T follicular helper cell (primary cell): ENCODE results near the gene SYT2.
"Not testable (repeated sequence)": the region's sequence is repeated elsewhere in the genome, so short reads cannot be mapped to it uniquely, and the experiment has no call there.

Experiments used
- DNase-seq: peaks from one replicate; pipeline ENCODE4 v3.0.0-alpha.2; 2020; ENCODE audit warnings: low read depth

Gene SYT2

GRCh38 chr1:202546377-202546776 lies 163.9 kb downstream of the SYT2 start:
- DNase-seq: not testable (repeated sequence)

DNA sequence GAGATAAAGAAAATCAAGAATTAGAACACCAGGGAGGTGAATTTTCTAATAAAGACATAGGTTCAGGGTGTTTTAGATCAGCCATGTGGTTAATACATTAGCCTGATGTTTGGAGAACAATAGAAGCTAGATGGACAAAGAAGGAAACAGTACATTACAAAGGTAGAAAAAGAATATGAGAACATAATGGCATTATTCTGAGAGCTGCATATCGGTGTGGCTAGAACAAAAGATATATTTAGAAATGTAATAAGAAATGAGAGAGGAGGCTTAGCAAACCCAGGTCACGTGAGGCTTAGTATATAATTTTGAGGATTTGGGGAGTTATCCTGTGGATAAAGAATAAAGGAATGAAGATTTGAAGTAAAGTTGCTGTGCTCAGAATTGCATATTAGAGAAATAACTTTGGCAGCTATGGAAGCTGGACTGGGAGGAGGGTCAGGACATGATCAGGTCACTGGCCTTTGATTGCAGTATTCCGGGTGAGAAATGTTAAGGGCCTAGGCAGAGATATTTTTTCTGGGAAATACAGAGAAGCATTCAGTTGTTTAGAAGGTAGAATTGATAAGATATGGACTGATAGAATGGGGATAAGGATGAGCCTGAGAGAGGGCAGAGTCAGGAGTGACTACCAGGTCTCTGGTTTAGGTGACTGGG lies 164.5 kb downstream of the SYT2 start:
- not testable (repeated sequence) for DNase-seq

DNA sequence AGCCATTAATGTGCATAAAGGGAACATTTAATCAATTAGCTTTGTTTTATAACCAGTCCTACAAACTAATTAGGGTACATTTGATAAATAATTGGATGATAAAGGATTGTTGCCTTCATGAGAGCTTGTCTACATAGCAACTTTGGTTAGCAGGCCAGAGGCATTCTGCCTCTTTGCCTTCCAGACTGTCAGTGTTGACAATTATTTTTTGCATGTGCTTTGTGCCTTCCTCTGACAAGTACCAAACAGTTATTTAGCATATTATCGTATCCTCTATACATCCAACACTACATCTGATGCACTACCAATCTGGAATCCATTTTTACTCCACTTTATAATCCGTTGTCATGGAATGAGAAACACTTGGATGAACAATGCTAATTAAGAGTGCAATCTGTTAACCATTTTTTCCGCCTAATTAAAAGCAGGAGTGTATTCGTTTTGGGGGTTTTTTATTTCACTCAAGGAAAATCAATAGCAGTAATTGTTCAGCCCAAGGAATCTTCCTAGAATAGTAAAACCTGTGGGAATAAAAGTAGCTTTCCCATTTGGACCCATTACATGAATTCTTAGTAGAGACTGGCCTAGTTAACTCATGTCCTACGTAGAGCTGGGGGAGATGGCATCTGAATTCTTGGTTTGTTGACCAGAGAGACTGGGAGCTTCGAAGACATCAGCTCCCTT lies 165.3 kb downstream of the SYT2 start:
- DNase-seq: not testable (repeated sequence)

GRCh38 chr1:202543537-202543936 lies 166.7 kb downstream of the SYT2 start:
- DNase-seq: not testable (repeated sequence)

GRCh38 chr1:202542415-202542814 lies 167.8 kb downstream of the SYT2 start:
- DNase-seq: not testable (repeated sequence)

DNA sequence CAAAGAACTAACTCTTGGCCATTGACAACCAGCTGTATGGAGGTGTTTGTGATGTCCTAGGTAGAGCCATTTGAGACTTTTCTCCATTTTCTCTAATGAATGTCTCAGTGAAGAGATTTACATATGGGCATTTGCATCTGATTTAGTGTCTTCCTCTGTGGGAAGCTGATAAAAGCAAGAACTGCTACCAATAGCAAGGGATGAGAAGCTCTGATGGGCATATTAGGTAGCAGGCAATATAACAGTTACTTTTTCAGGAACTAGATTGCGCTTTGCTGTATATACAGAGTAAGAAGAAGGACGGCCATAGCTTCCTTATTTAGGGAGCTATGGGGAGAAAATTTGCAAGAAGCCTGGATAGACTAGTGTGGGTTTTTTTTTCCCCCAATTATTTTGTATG lies 169.4 kb downstream of the SYT2 start:
- DNase-seq: not testable (repeated sequence)
